ENCODE data around the gene ENTPD1.
"Not testable (repeated sequence)": the region's sequence is repeated elsewhere in the genome, so short reads cannot be mapped to it uniquely, and the experiment has no call there.

ENTPD1 gene

DNA sequence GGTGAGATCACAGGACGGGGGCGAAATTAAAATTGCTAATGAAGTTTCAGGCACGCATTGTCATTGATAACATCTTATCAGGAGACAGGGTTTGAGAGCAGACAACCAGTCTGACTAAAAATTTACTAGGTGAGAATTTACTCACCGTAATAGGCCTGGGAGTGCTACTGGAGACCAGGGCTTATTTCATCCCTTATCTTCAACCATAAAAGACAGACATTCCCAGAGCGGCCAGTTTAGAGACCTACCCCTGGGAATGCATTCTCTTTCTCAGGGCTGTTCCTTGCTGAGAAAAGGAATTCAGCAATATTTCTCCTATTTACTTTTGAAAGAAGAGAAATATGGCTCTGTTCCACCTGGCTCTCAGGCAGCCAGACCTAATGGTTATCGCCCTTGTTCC lies 23.1 kb upstream of the ENTPD1 start:
- WGBS, 2 experiments (ENCODE audit: insufficient coverage in 2 of 2), result 78 to 94% methylated on average over 3 of the region's 6 CpGs
- not testable (repeated sequence) for H3K9me3 ChIP-seq (ENCODE audit: control insufficient read depth, low read length); H3K4me1 ChIP-seq (ENCODE audit: control insufficient read depth, insufficient read depth, low read length, poor library complexity, severe bottlenecking); H3K27ac ChIP-seq (ENCODE audit: low read depth, low read length, severe bottlenecking); H3K36me3 ChIP-seq (ENCODE audit: control insufficient read depth, insufficient read depth, low read length); H3K4me3 ChIP-seq (ENCODE audit: extremely low read depth, insufficient read depth, low read length, poor library complexity, severe bottlenecking)

GRCh38 chr10:95739056-95739455 lies 16.9 kb upstream of the ENTPD1 start:
- H3K9me3 ChIP-seq (ENCODE audit: control insufficient read depth, low read length), result no peaks in the 10 kb centered on the region
- peaks cover 13% of the 10 kb centered on the region for H3K4me1 ChIP-seq (ENCODE audit: control insufficient read depth, insufficient read depth, low read length, poor library complexity, severe bottlenecking)
- WGBS, 2 experiments (ENCODE audit: insufficient coverage in 2 of 2), result 82 to 89% methylated on average over 1 to 3 of the region's 3 CpGs
- H3K4me3 ChIP-seq (ENCODE audit: extremely low read depth, insufficient read depth, low read length, poor library complexity, severe bottlenecking), result no peak overlapping the region
- H3K27ac ChIP-seq (ENCODE audit: low read depth, low read length, severe bottlenecking), result no peak overlapping the region
- no peaks in the 10 kb centered on the region for H3K36me3 ChIP-seq (ENCODE audit: control insufficient read depth, insufficient read depth, low read length)

DNA sequence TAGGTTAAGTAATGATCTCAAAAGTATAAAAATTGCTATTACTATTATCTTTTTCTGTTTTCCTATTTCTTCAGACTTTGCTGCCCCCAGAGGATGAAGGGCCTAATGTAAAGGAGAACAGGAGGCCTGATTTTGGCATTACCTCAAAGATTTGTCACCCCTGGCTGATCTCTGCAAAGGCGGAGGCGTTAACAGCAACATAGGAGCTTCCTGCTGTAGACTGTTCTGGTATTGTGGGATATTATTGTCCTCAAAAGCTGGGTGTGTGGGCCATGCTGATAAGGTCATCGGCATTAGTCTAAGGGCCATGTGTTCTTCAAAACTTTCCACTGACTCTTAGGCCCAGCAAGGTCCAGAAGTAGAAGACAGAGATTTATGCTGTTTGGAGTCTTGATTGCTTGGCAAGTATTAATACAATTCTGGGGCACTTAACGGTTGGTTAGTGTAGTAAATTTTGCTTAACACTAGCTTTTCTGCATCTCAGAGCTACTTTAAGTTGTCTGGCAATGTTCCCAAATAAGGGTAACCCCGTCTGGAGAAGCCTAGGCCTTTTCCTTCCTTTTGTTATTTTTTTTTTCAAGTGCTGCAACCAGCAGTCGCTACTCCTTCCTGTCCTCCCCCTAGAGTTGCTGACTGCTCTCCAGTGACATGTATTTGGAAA lies 14.0 kb upstream of the ENTPD1 start:
- peaks cover 13% of the 10 kb centered on the region for H3K4me1 ChIP-seq (ENCODE audit: control insufficient read depth, insufficient read depth, low read length, poor library complexity, severe bottlenecking)
- 53 to 63% methylated on average over 5 to 6 of the region's 6 CpGs for WGBS, 2 experiments (ENCODE audit: insufficient coverage in 2 of 2)

DNA sequence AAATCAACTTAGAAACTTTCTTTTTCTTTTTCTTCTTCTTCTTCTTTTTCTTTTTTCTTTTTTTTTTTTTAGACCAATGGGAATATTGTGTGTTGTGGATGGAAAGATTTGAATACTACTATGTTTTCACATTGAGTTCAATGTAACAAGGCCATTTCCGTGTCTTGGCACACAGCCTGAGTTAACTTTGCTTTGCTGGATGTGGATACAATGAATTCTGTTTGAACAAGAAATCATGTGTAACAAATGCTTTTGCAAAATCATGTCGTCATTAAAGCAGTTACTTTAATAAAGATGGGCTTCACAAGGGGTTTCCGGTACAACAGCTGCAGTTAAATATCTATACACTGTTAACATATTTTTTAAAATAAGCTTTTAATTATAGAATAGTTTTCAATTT lies 13.5 kb upstream of the ENTPD1 start:
- peaks cover 13% of the 10 kb centered on the region for H3K4me1 ChIP-seq (ENCODE audit: control insufficient read depth, insufficient read depth, low read length, poor library complexity, severe bottlenecking)
- peak overlapping the region; percentile 93 for H3K27ac ChIP-seq (ENCODE audit: low read depth, low read length, severe bottlenecking)
- H3K9me3 ChIP-seq (ENCODE audit: control insufficient read depth, low read length), result no peaks in the 10 kb centered on the region
- H3K4me3 ChIP-seq (ENCODE audit: extremely low read depth, insufficient read depth, low read length, poor library complexity, severe bottlenecking), result no peak overlapping the region
- 67 to 90% methylated on average over 1 of the region's 3 CpGs for WGBS, 2 experiments (ENCODE audit: insufficient coverage in 2 of 2)
- H3K36me3 ChIP-seq (ENCODE audit: control insufficient read depth, insufficient read depth, low read length), result no peaks in the 10 kb centered on the region

More for the DNA sequence above, 14.0 kb upstream of the ENTPD1 start:
- H3K9me3 ChIP-seq (ENCODE audit: control insufficient read depth, low read length), result no peaks in the 10 kb centered on the region
- peak overlapping the region; percentile 93 for H3K27ac ChIP-seq (ENCODE audit: low read depth, low read length, severe bottlenecking)
- H3K4me3 ChIP-seq (ENCODE audit: extremely low read depth, insufficient read depth, low read length, poor library complexity, severe bottlenecking), result no peak overlapping the region
- H3K36me3 ChIP-seq (ENCODE audit: control insufficient read depth, insufficient read depth, low read length), result no peaks in the 10 kb centered on the region

- no CpG with 5 or more reads among the region's 2 CpGs for WGBS, 2 experiments (ENCODE audit: insufficient coverage in 2 of 2)
- H3K4me3 ChIP-seq (ENCODE audit: extremely low read depth, insufficient read depth, low read length, poor library complexity, severe bottlenecking), result no peak overlapping the region
- H3K9me3 ChIP-seq (ENCODE audit: control insufficient read depth, low read length), result no peaks in the 10 kb centered on the region
- H3K27ac ChIP-seq (ENCODE audit: low read depth, low read length, severe bottlenecking), result no peak overlapping the region
- peaks cover 13% of the 10 kb centered on the region for H3K4me1 ChIP-seq (ENCODE audit: control insufficient read depth, insufficient read depth, low read length, poor library complexity, severe bottlenecking)
- no peaks in the 10 kb centered on the region for H3K36me3 ChIP-seq (ENCODE audit: control insufficient read depth, insufficient read depth, low read length)
Observed at GRCh38 chr10:95742962-95743535, 12.9 kb upstream of the ENTPD1 start.

GRCh38 chr10:95745501-95745900 lies 10.5 kb upstream of the ENTPD1 start:
- Histone ChIP-seq H3K4me1 (ENCODE audit: control insufficient read depth, insufficient read depth, low read length, poor library complexity, severe bottlenecking) (peaks cover 13% of the 10 kb centered on the region), H3K36me3 (ENCODE audit: control insufficient read depth, insufficient read depth, low read length) (no peaks in the 10 kb centered on the region), H3K4me3 (ENCODE audit: extremely low read depth, insufficient read depth, low read length, poor library complexity, severe bottlenecking) (no peak overlapping the region), H3K27ac (ENCODE audit: low read depth, low read length, severe bottlenecking) (no peak overlapping the region), H3K9me3 (ENCODE audit: control insufficient read depth, low read length) (no peaks in the 10 kb centered on the region)
- WGBS, 2 experiments (ENCODE audit: insufficient coverage in 2 of 2), result 65 to 93% methylated on average over 2 of the region's 2 CpGs

DNA sequence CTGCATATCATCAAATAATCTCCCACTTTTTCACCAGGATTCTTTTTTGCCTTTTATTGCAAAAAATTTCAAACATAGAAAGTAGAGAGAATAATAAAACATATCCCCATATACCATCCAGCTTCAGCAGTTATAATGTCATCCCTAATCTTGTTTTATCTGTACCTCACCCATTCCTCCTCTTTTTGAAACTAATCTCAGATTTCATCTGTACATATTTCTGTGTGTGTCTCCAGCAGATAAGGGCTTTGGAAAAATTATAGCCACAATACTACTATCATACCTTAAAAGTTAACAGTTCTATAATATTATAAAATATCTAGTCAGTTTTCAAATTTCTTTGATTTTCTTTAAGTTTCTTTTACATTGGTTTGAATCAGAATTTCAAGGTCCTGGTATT lies 7.6 kb upstream of the ENTPD1 start:
- Histone ChIP-seq H3K9me3 (ENCODE audit: control insufficient read depth, low read length) (no peaks in the 10 kb centered on the region), H3K4me3 (ENCODE audit: extremely low read depth, insufficient read depth, low read length, poor library complexity, severe bottlenecking) (no peak overlapping the region), H3K4me1 (ENCODE audit: control insufficient read depth, insufficient read depth, low read length, poor library complexity, severe bottlenecking) (no peaks in the 10 kb centered on the region), H3K36me3 (ENCODE audit: control insufficient read depth, insufficient read depth, low read length) (no peaks in the 10 kb centered on the region), H3K27ac (ENCODE audit: low read depth, low read length, severe bottlenecking) (no peak overlapping the region)

DNA sequence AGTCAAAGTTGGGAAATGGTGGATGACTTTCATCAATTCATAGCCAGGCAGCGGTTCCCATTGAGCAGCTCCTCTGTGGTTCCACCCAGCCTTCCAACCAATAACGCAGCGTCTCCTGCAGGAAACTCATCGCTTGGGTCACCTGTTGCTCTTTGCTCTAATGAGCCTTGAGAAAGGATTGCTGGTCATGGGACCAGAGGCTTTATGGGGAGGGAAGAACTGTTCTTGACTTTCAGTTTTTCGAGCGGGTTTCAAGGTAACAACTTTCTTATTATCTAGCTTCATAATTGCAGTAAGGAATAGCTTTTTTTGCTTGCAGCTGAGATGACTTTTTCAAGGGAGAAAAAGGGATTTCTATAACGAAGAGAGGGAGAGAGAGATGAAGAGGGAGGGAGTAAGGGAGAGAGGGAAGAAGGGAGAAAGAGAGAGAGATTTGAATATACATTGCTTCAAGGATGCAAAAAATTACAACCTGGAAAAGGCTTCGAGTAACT lies 405 bp upstream of the ENTPD1 start:
- Histone ChIP-seq H3K4me3 (ENCODE audit: extremely low read depth, insufficient read depth, low read length, poor library complexity, severe bottlenecking) (no peak overlapping the region), H3K4me1 (ENCODE audit: control insufficient read depth, insufficient read depth, low read length, poor library complexity, severe bottlenecking) (no peaks in the 10 kb centered on the region), H3K9me3 (ENCODE audit: control insufficient read depth, low read length) (no peaks in the 10 kb centered on the region), H3K36me3 (ENCODE audit: control insufficient read depth, insufficient read depth, low read length) (no peaks in the 10 kb centered on the region), H3K27ac (ENCODE audit: low read depth, low read length, severe bottlenecking) (no peak overlapping the region)
- WGBS, 2 experiments (ENCODE audit: insufficient coverage in 2 of 2), result 47 to 62% methylated on average over 5 to 6 of the region's 8 CpGs

- Histone ChIP-seq H3K27ac (ENCODE audit: low read depth, low read length, severe bottlenecking) (no peak overlapping the region), H3K9me3 (ENCODE audit: control insufficient read depth, low read length) (no peaks in the 10 kb centered on the region), H3K36me3 (ENCODE audit: control insufficient read depth, insufficient read depth, low read length) (no peaks in the 10 kb centered on the region), H3K4me3 (ENCODE audit: extremely low read depth, insufficient read depth, low read length, poor library complexity, severe bottlenecking) (peak overlapping the region; percentile 1), H3K4me1 (ENCODE audit: control insufficient read depth, insufficient read depth, low read length, poor library complexity, severe bottlenecking) (no peaks in the 10 kb centered on the region)
- no CpG with 5 or more reads among the region's 5 CpGs for WGBS, 2 experiments (ENCODE audit: insufficient coverage in 2 of 2)
Observed at GRCh38 chr10:95756809-95757684, 1.1 kb downstream of the ENTPD1 start.

- WGBS, 2 experiments (ENCODE audit: insufficient coverage in 2 of 2), result 86 to 93% methylated on average over 2 of the region's 2 CpGs
- no peaks in the 10 kb centered on the region for H3K36me3 ChIP-seq (ENCODE audit: control insufficient read depth, insufficient read depth, low read length)
- H3K9me3 ChIP-seq (ENCODE audit: control insufficient read depth, low read length), result no peaks in the 10 kb centered on the region
- H3K4me1 ChIP-seq (ENCODE audit: control insufficient read depth, insufficient read depth, low read length, poor library complexity, severe bottlenecking), result no peaks in the 10 kb centered on the region
- no peak overlapping the region for H3K27ac ChIP-seq (ENCODE audit: low read depth, low read length, severe bottlenecking)
- H3K4me3 ChIP-seq (ENCODE audit: extremely low read depth, insufficient read depth, low read length, poor library complexity, severe bottlenecking), result no peak overlapping the region
Observed at GRCh38 chr10:95758351-95759025, 2.5 kb downstream of the ENTPD1 start.
